ENCODE results near the gene GDF10. TPM values are rescaled to one million over a fixed set of nuclear protein-coding genes. Genes with fewer than 3 reads are reported as not detected.

The GDF10 gene
- total RNA-seq, 2 donors from 2014 or later: 0.32 to 28.0 TPM

- no peaks in the 10 kb centered on the region for H3K4me1 ChIP-seq (replicated peaks)
- no peaks in the 10 kb centered on the region for H3K36me3 ChIP-seq
- no peak overlapping the region for H3K4me3 ChIP-seq
- no peaks in the 10 kb centered on the region for H3K9me3 ChIP-seq
- intact Hi-C loops (cut with DNase I): no loop called here
- no peaks in the 10 kb centered on the region for H3K27me3 ChIP-seq (replicated peaks; ENCODE audit: insufficient read depth)
- no peak overlapping the region for H3K27ac ChIP-seq
- WGBS: 90% methylated on average over 4 of the region's 4 CpGs
- no peak for TF ChIP-seq CTCF (IDR thresholded peaks at IDR 0.05)
- DNase-seq (ENCODE audit: low spot score): no peak
These were observed 42.4 kb upstream of the GDF10 start for GRCh38 chr10:47257396-47258120.

- H3K4me3 ChIP-seq: no peak overlapping the region
- H3K9me3 ChIP-seq: no peaks in the 10 kb centered on the region
- H3K27ac ChIP-seq: no peak overlapping the region
- no peak for DNase-seq (ENCODE audit: low spot score)
- no peak for TF ChIP-seq CTCF (IDR thresholded peaks at IDR 0.05)
- no peak for TF ChIP-seq POLR2AphosphoS5 (IDR thresholded peaks at IDR 0.05)
- TF ChIP-seq POLR2A (IDR thresholded peaks at IDR 0.05): no peak
- no peaks in the 10 kb centered on the region for H3K36me3 ChIP-seq
- no peaks in the 10 kb centered on the region for H3K27me3 ChIP-seq (replicated peaks; ENCODE audit: insufficient read depth)
- no peaks in the 10 kb centered on the region for H3K4me1 ChIP-seq (replicated peaks)
- 90% methylated on average over 3 of the region's 3 CpGs for WGBS
- intact Hi-C loops (cut with DNase I): no loop called here
These were observed 41.1 kb upstream of the GDF10 start for GRCh38 chr10:47258921-47259320.

GRCh38 chr10:47259466-47259865 is 40.5 kb upstream of the GDF10 start:
- DNase-seq (ENCODE audit: low spot score): no peak
- intact Hi-C loops (cut with DNase I): no loop called here
- Histone ChIP-seq H3K9me3 (no peaks in the 10 kb centered on the region), H3K27ac (no peak overlapping the region), H3K36me3 (no peaks in the 10 kb centered on the region), H3K4me1 (replicated peaks) (no peaks in the 10 kb centered on the region), H3K4me3 (no peak overlapping the region), H3K27me3 (replicated peaks; ENCODE audit: insufficient read depth) (no peaks in the 10 kb centered on the region)
- no peak for TF ChIP-seq POLR2A (IDR thresholded peaks at IDR 0.05)
- TF ChIP-seq CTCF (IDR thresholded peaks at IDR 0.05): no peak
- 88% methylated on average over 5 of the region's 5 CpGs for WGBS

DNA sequence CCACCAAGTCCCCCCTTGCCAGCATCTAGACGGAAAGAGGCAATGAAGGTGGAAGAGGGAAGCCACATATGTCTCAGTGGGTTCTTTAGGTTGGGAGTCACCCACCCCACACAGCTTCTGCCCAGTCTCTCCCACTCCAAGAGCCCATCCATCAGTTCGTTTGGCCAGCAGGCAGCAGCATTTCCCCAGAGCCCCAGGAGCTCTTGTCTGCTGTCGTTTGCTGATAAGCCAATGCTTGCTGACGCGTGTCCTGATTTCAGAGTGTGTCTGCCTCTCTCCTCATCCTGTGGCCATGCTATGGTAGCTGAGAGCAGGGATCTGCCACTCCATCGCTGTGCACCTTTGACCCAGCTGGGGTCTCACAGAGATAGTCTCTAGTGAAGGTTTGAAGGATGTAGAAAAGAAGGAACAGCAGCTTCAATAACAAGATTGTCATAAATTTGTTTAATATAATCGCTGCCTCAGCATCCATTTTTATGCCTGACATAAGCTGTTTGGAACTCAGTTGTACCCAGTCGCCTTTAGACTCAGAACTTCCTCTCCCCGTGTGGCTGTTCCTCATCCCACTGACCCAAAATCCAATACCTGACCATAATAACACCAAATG is 39.4 kb upstream of the GDF10 start:
- WGBS: 80% methylated on average over 9 of the region's 9 CpGs
- Histone ChIP-seq H3K4me1 (replicated peaks) (no peaks in the 10 kb centered on the region), H3K27ac (no peak overlapping the region), H3K9me3 (no peaks in the 10 kb centered on the region), H3K36me3 (no peaks in the 10 kb centered on the region), H3K4me3 (no peak overlapping the region), H3K27me3 (replicated peaks; ENCODE audit: insufficient read depth) (no peaks in the 10 kb centered on the region)
- TF ChIP-seq CTCF (IDR thresholded peaks at IDR 0.05) (no peak), POLR2A (IDR thresholded peaks at IDR 0.05) (no peak), POLR2AphosphoS5 (IDR thresholded peaks at IDR 0.05) (no peak)
- intact Hi-C loops (cut with DNase I): no loop called here
- no peak for DNase-seq (ENCODE audit: low spot score)

DNA sequence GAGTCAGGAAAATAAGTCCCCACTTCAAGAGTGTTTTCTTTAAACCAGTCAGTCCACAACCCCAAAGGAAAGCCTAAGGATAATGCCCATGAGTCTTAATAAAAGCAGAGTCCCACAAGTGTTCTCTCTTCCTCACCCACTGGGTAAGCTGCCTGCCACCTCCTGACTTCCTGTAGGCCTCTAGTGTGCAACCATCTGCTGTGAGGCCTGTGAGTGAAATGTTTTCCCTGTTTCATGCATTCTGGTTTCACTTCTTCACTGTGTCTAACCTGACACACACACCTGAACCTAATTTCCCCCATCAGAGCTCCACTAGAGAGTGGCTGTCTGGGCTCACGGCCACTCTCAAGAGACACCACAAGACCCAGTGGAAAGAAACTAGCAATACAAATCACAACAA is 38.9 kb upstream of the GDF10 start:
- no peaks in the 10 kb centered on the region for H3K36me3 ChIP-seq
- no peaks in the 10 kb centered on the region for H3K27me3 ChIP-seq (replicated peaks; ENCODE audit: insufficient read depth)
- H3K4me3 ChIP-seq: no peak overlapping the region
- intact Hi-C loops (cut with DNase I): no loop called here
- H3K27ac ChIP-seq: no peak overlapping the region
- DNase-seq (ENCODE audit: low spot score): no peak
- no peaks in the 10 kb centered on the region for H3K9me3 ChIP-seq
- 92% methylated on average over 1 of the region's 1 CpG for WGBS
- no peaks in the 10 kb centered on the region for H3K4me1 ChIP-seq (replicated peaks)
- TF ChIP-seq POLR2A (IDR thresholded peaks at IDR 0.05): no peak
- TF ChIP-seq CTCF (IDR thresholded peaks at IDR 0.05): no peak
- no peak for TF ChIP-seq POLR2AphosphoS5 (IDR thresholded peaks at IDR 0.05)
